Thymus (tissue), 11 donors: ENCODE data around the gene TCEANC. TPM values are rescaled to one million over a fixed set of nuclear protein-coding genes. Genes with fewer than 3 reads are reported as not detected.
"Not testable (repeated sequence)": the region's sequence is repeated elsewhere in the genome, so short reads cannot be mapped to it uniquely, and the experiment has no call there.

ENCODE experiments used
- DNase-seq, 9 donors: peaks; one replicate each; pipeline ENCODE4 v3.0.0-alpha.2; 2013; ENCODE audit warnings: low spot score in 9 of 9, low read depth in 6 of 9, missing footprints in 1 of 9
- H3K27ac ChIP-seq, 2 donors: one replicate each; pipeline ENCODE4 v1.5.1; 2013; ENCODE audit warnings: control low read depth in 1 of 2, low read depth in 1 of 2, low read length in 1 of 2, mild to moderate bottlenecking in 1 of 2, moderate library complexity in 1 of 2
- H3K27me3 ChIP-seq, 2 donors: one replicate each; pipeline ENCODE4 v1.5.1; 2013; ENCODE audit warnings: low read length in 1 of 2; ENCODE audit not compliant: control insufficient read depth in 2 of 2, insufficient read depth in 1 of 2
- H3K36me3 ChIP-seq, 2 donors: one replicate each; pipeline ENCODE4 v1.5.1; 2013; ENCODE audit warnings: low read length in 1 of 2, mild to moderate bottlenecking in 1 of 2, moderate library complexity in 1 of 2; ENCODE audit not compliant: control insufficient read depth in 2 of 2, insufficient read depth in 2 of 2
- H3K4me1 ChIP-seq, 2 donors: one replicate each; pipeline ENCODE4 v1.5.1; 2013; ENCODE audit warnings: low read length in 2 of 2; ENCODE audit not compliant: control insufficient read depth in 2 of 2, insufficient read depth in 2 of 2
- H3K4me3 ChIP-seq, 2 donors: one replicate each; pipeline ENCODE4 v1.5.1; 2013; ENCODE audit warnings: low read length in 2 of 2, control low read depth in 1 of 2, mild to moderate bottlenecking in 1 of 2
- H3K9me3 ChIP-seq, 2 donors: one replicate each; pipeline ENCODE4 v1.5.1; 2013; ENCODE audit warnings: low read length in 1 of 2, mild to moderate bottlenecking in 1 of 2; ENCODE audit not compliant: control insufficient read depth in 2 of 2, insufficient read depth in 1 of 2
- WGBS: extraction: QIAGEN DNeasy Blood & Tissue Kit; methylation state at CpG from one replicate; pipeline ENCODE4 v1.1.7; 2013; 5-methylcytosine and 5-hydroxymethylcytosine counted together
- polyA plus RNA-seq: library from polyadenylated mRNA; stranded (reverse); fragments of 200-250 nt; gene quantifications from one replicate; pipeline ENCODE4 v1.2.3, GENCODE V29; 2013
- total RNA-seq: library from RNA; stranded (reverse); fragments of 120-200 nt; gene quantifications from one replicate; pipeline ENCODE4 v1.2.4, GENCODE V29; 2013
- donor health status: healthy.

The TCEANC gene
- total and polyA plus RNA-seq, 2 donors = 6.9 to 9.2 TPM

DNA sequence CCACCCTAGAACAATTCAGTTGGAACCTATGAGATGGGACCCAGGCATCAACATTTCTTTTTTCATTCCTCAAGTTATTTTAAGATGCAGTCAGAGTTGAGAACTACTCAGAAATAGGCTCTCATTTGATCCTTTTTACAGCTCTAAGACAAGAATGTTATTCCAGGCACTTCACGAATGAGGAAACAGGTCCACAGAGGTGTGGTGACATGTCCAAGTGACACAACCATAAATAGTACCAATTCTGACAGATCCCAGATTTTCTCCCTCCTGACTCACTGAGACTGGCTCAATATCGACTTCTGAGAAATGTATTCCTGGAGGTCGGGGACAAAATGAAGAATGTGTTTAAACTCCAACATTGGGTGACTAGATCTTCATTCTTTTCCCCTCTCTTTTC lies 11.1 kb downstream of the TCEANC start:
- no peaks in the 10 kb centered on the region for H3K27me3 ChIP-seq
- H3K4me1 ChIP-seq = no peaks in the 10 kb centered on the region
- H3K4me3 ChIP-seq = no peak overlapping the region
- H3K9me3 ChIP-seq = no peaks in the 10 kb centered on the region
- WGBS = 98% methylated on average over 3 of the region's 3 CpGs
- peaks cover 15 to 21% of the 10 kb centered on the region in 2 donors for H3K36me3 ChIP-seq
- DNase-seq = no peak
- no peak overlapping the region for H3K27ac ChIP-seq

DNA sequence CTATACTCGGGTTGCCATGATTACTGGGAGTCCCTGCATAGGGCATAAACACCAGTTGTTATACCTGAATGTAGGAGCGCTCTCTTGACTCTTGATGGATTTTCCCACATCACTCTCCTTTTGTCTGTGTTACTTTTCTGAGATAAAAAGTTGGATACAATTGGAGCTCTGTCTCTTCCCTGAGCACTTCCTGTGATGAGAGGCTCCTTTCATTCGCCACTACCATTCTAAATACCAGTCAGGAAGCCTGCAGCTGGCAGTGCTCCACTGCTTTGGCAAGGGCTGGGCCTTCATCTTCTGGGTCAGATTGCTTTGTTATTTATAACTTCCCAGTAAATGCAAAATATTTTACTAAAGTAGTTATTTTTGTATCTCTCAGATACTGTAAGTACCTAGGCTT lies 13.9 kb downstream of the TCEANC start:
- Histone ChIP-seq H3K36me3 (peaks cover 11 to 21% of the 10 kb centered on the region in 2 donors), H3K27ac (no peak overlapping the region), H3K27me3 (no peaks in the 10 kb centered on the region), H3K9me3 (no peaks in the 10 kb centered on the region), H3K4me1 (no peaks in the 10 kb centered on the region), H3K4me3 (no peak overlapping the region)
- DNase-seq = no peak
- WGBS = 97% methylated on average over 3 of the region's 3 CpGs

DNA sequence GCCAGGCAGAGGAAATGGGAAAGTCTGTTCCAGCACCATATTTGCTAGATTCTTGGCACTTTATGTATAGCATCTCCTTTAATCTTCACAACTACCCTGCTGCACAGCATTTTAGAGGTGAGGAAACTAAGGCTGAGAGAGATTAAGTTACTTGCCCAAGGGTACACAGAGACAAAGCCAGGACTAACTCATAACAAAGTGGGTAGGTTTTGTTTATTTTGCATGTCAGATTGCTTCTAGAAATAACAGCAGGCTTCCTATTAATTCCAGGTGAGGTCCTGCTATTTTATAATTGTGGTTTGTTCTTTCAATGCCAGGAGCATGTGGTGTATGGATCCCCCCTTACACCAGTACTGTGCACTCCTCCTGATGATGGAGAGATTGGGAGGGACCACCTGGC lies 15.0 kb downstream of the TCEANC start:
- no peaks in the 10 kb centered on the region for H3K27me3 ChIP-seq
- H3K36me3 ChIP-seq = peaks cover 11 to 19% of the 10 kb centered on the region in 2 donors
- no peak for DNase-seq
- H3K4me1 ChIP-seq = no peaks in the 10 kb centered on the region
- H3K27ac ChIP-seq = no peak overlapping the region
- no peaks in the 10 kb centered on the region for H3K9me3 ChIP-seq
- no peak overlapping the region for H3K4me3 ChIP-seq

DNA sequence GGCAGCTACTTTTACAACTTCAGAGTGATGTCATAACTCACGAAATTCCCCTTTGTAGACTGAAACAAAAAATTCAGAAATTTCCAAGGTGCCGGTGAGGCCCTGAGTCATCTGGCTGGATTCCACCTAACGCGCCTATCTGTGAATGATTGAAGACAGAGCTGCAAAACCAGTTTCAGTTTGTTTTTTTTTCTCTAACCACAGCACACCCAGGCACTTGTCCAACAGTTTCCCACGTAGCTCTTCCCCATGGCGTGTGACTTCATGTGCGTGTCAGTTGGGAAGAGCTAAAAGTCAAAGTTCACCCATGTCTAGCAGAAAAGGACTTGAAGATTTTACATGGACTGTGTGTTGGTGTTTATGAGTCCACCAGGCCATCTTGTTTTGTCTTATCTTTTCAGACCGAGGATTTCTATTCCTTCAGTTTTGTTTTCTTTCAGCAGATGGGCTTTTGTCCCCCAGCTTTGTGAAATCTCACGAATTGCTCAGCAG lies 16.4 kb downstream of the TCEANC start:
- Histone ChIP-seq H3K27ac (peak overlapping the region in 1 of 2 donors; percentile 64), H3K4me1 (no peaks in the 10 kb centered on the region), H3K4me3 (no peak overlapping the region), H3K36me3 (peaks cover 0 to 11% of the 10 kb centered on the region in 2 donors), H3K27me3 (no peaks in the 10 kb centered on the region), H3K9me3 (no peaks in the 10 kb centered on the region)
- WGBS = 33% methylated on average over 9 of the region's 9 CpGs
- DNase-seq = peak in 1 of 9 donors; percentile 33

DNA sequence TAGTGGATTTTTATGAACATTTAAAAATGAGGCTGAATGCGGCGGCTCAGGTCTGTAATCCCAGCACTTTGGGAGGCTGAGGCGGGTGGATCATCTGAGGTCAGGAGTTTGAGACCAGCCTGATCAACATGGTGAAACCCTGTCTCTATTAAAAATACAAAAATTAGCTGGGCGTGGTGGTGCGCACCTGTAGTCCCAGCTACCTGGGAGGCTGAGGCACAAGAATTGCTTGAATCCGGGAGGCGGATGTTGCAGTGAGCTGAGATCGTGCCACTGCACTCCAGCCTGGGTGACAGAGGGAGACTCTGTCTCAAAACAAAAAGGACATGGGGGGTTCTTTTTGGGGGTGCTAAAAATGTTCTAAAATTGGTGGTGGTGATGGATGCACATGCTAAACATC lies 16.8 kb downstream of the TCEANC start:
- H3K36me3 ChIP-seq = peaks cover 0 to 11% of the 10 kb centered on the region in 2 donors
- H3K4me1 ChIP-seq, H3K9me3 ChIP-seq, H3K27ac ChIP-seq, DNase-seq, H3K27me3 ChIP-seq, H3K4me3 ChIP-seq: not testable (repeated sequence)
- 96% methylated on average over 8 of the region's 8 CpGs for WGBS

DNA sequence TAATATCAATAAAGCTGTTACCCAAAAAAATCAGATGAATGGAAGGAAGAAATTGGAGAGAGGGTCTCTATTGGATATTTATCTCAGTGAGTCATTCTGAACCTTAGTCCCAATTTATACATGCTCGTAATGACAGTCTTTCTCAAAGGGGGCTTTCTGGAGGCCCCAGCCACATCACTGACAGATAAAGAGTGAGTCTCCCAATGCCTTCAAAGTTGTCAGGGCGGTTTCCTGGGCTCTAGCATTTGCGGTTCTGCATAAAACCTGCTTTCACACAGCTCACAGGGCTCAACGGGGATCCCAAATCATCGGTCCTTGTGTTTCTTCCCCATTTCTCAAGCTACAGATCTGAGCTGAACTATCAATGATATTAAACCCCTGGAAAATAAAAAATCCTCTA lies 17.3 kb downstream of the TCEANC start:
- 95% methylated on average over 5 of the region's 5 CpGs for WGBS

GRCh38 chrX:13673016-13673415 lies 20.1 kb downstream of the TCEANC start:
- no peak overlapping the region for H3K27ac ChIP-seq
- no peak overlapping the region for H3K4me3 ChIP-seq
- DNase-seq = no peak
- no peaks in the 10 kb centered on the region for H3K4me1 ChIP-seq
- H3K27me3 ChIP-seq = no peaks in the 10 kb centered on the region
- H3K36me3 ChIP-seq = peaks cover 0 to under 1% of the 10 kb centered on the region in 2 donors
- H3K9me3 ChIP-seq = no peaks in the 10 kb centered on the region

More for the DNA sequence above, 17.3 kb downstream of the TCEANC start:
- H3K36me3 ChIP-seq = peaks cover 0 to 11% of the 10 kb centered on the region in 2 donors
- no peak overlapping the region for H3K4me3 ChIP-seq
- no peak overlapping the region for H3K27ac ChIP-seq
- no peak for DNase-seq
- no peaks in the 10 kb centered on the region for H3K4me1 ChIP-seq
- H3K9me3 ChIP-seq = no peaks in the 10 kb centered on the region
- H3K27me3 ChIP-seq = no peaks in the 10 kb centered on the region

DNA sequence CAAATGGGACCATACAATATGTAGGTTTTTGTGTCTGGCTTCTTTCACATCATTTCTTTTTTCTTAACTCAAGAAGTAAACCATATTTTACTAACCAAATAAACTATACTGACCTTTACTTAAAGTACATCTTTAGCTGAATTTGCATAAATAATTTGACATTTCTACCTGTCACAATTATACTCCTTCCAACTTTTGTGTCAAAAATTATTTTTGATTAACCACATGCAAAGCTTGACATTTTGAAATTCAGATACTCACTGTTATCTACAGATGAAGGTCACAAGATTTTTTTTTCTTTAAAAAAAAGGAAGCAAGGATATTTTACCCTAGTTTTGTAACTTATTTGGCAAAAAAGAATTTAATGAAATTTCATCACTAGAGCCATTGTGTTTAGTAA lies 23.9 kb downstream of the TCEANC start:
- Histone ChIP-seq H3K27me3 (no peaks in the 10 kb centered on the region), H3K4me3 (no peak overlapping the region), H3K4me1 (no peaks in the 10 kb centered on the region), H3K36me3 (no peaks in the 10 kb centered on the region), H3K9me3 (no peaks in the 10 kb centered on the region), H3K27ac (no peak overlapping the region)
- DNase-seq = no peak

DNA sequence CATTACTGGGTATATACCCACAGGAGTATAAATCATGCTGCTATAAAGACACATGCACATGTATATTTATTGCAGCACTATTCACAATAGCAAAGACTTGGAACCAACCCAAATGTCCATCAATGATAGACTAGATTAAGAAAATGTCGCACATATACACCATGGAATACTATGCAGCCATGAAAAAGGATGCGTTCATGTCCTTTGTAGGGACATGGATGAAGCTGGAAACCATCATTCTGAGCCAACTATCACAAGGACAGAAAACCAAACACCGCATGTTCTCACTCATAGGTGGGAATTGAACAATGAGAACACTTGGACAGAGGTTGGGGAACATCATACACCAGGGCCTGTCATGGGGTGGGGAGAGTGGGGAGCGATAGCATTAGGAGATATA lies 26.8 kb downstream of the TCEANC start:
- not testable (repeated sequence) for DNase-seq, H3K36me3 ChIP-seq, H3K27ac ChIP-seq, H3K27me3 ChIP-seq, H3K4me1 ChIP-seq, H3K9me3 ChIP-seq, H3K4me3 ChIP-seq
- WGBS = over 99% methylated on average over 4 of the region's 4 CpGs

- no peak for DNase-seq
- 97% methylated on average over 7 of the region's 7 CpGs for WGBS
- Histone ChIP-seq H3K36me3 (no peaks in the 10 kb centered on the region), H3K4me1 (no peaks in the 10 kb centered on the region), H3K27me3 (peaks cover 0 to 2% of the 10 kb centered on the region in 2 donors), H3K9me3 (no peaks in the 10 kb centered on the region), H3K27ac (no peak overlapping the region), H3K4me3 (no peak overlapping the region)
Measured at GRCh38 chrX:13681595-13681994, 28.7 kb downstream of the TCEANC start.
